ENCODE results near the gene MPIG6B.

MPIG6B gene

GRCh38 chr6:31681135-31681671 is 42.0 kb upstream of the MPIG6B start:
- peak; percentile 24 for TF ChIP-seq CTCF (IDR thresholded peaks at IDR 0.05; ENCODE audit: extremely low read depth, insufficient read depth, missing control alignments)
- in situ Hi-C loops (cut with MboI; ENCODE audit: low pct_unique_long_range_greater_than_20kb, low sequenced_read_pairs, unreplicated experiment) = loop anchor here (5.0 kb wide), 1 partner anchor 151 kb away; no protein-coding TSS in a partner anchor
- peak; percentile 68 for DNase-seq (ENCODE audit: low spot score)

GRCh38 chr6:31683591-31683990 is 39.6 kb upstream of the MPIG6B start:
- in situ Hi-C loops (cut with MboI; ENCODE audit: low pct_unique_long_range_greater_than_20kb, low sequenced_read_pairs, unreplicated experiment) = loop anchor here (5.0 kb wide), 1 partner anchor 149 kb away; no protein-coding TSS in a partner anchor
- no peak for DNase-seq (ENCODE audit: low spot score)
- TF ChIP-seq CTCF (IDR thresholded peaks at IDR 0.05; ENCODE audit: extremely low read depth, insufficient read depth, missing control alignments) = no peak

- no peak for TF ChIP-seq CTCF (IDR thresholded peaks at IDR 0.05; ENCODE audit: extremely low read depth, insufficient read depth, missing control alignments)
- in situ Hi-C loops (cut with MboI; ENCODE audit: low pct_unique_long_range_greater_than_20kb, low sequenced_read_pairs, unreplicated experiment) = no loop called here
- DNase-seq (ENCODE audit: low spot score) = no peak
Observed at GRCh38 chr6:31686483-31686882, 36.7 kb upstream of the MPIG6B start.

GRCh38 chr6:31687321-31687720 is 35.9 kb upstream of the MPIG6B start:
- DNase-seq (ENCODE audit: low spot score) = no peak
- TF ChIP-seq CTCF (IDR thresholded peaks at IDR 0.05; ENCODE audit: extremely low read depth, insufficient read depth, missing control alignments) = no peak
- in situ Hi-C loops (cut with MboI; ENCODE audit: low pct_unique_long_range_greater_than_20kb, low sequenced_read_pairs, unreplicated experiment) = no loop called here

GRCh38 chr6:31687860-31688693 is 35.1 kb upstream of the MPIG6B start:
- no peak for DNase-seq (ENCODE audit: low spot score)
- in situ Hi-C loops (cut with MboI; ENCODE audit: low pct_unique_long_range_greater_than_20kb, low sequenced_read_pairs, unreplicated experiment) = no loop called here
- no peak for TF ChIP-seq CTCF (IDR thresholded peaks at IDR 0.05; ENCODE audit: extremely low read depth, insufficient read depth, missing control alignments)

- in situ Hi-C loops (cut with MboI; ENCODE audit: low pct_unique_long_range_greater_than_20kb, low sequenced_read_pairs, unreplicated experiment) = no loop called here
- no peak for DNase-seq (ENCODE audit: low spot score)
- TF ChIP-seq CTCF (IDR thresholded peaks at IDR 0.05; ENCODE audit: extremely low read depth, insufficient read depth, missing control alignments) = peak; percentile 48
Observed at GRCh38 chr6:31689249-31690110, 33.7 kb upstream of the MPIG6B start.

Measured in GM13977 (cell line).